ENCODE data around the gene COX14. TPM values are rescaled to one million over a fixed set of nuclear protein-coding genes. Genes with fewer than 3 reads are reported as not detected.

COX14 gene
- total RNA-seq, 1 experiment from 2014 or later, result 84.7 TPM

- Histone ChIP-seq H3K27ac (ENCODE audit: low read length) (no peak overlapping the region), H4K20me1 (ENCODE audit: low read length) (no peaks in the 10 kb centered on the region), H3K9ac (ENCODE audit: low read length) (no peak overlapping the region), H3K9me3 (ENCODE audit: low read length) (no peaks in the 10 kb centered on the region), H3K9me2 (replicated peaks; ENCODE audit: low read length) (no peaks in the 10 kb centered on the region), H2AFZ (ENCODE audit: low read length) (no peak overlapping the region), H3F3A (ENCODE audit: low read length, unreplicated experiment) (no peaks in the 10 kb centered on the region), H3K4me3 (ENCODE audit: low read length) (no peak overlapping the region), H3K36me3 (ENCODE audit: low read depth, low read length) (peaks cover 37% of the 10 kb centered on the region), H3K27me3 (ENCODE audit: low read length) (no peaks in the 10 kb centered on the region), H3K79me2 (ENCODE audit: low read length) (no peaks in the 10 kb centered on the region), H3K4me1 (ENCODE audit: insufficient read depth, low read length) (peaks cover 15% of the 10 kb centered on the region), H3K4me2 (ENCODE audit: low read length) (no peak overlapping the region)
- CTCF ChIA-PET, result no interaction called here
- ATAC-seq (no peak), DNase-seq (no peak)
- POLR2A ChIA-PET (ENCODE audit: unreplicated experiment), result no interaction called here
- TF ChIP-seq EZH2 (IDR thresholded peaks at IDR 0.05; ENCODE audit: low read length, unreplicated experiment) (no peak), EZH2phosphoT487 (IDR thresholded peaks at IDR 0.05; ENCODE audit: borderline replicate concordance, low read length) (no peak), CTCF (conservative IDR thresholded peaks at IDR 0.05; ENCODE audit: low read depth, low read length) (no peak)
- BruUV-seq (replicated peaks), result no TSS peak
- intact Hi-C loops (cut with micrococcal nuclease), result no loop called here
These were observed 11.5 kb upstream of the COX14 start for GRCh38 chr12:50100561-50100960.

GRCh38 chr12:50101663-50102062 is 10.4 kb upstream of the COX14 start:
- BruUV-seq (replicated peaks), result TSS peak; percentile 14
- Histone ChIP-seq H4K20me1 (ENCODE audit: low read length) (no peaks in the 10 kb centered on the region), H3K27ac (ENCODE audit: low read length) (no peak overlapping the region), H3K4me3 (ENCODE audit: low read length) (no peak overlapping the region), H3K27me3 (ENCODE audit: low read length) (no peaks in the 10 kb centered on the region), H3K79me2 (ENCODE audit: low read length) (no peaks in the 10 kb centered on the region), H3K4me2 (ENCODE audit: low read length) (no peak overlapping the region), H3F3A (ENCODE audit: low read length, unreplicated experiment) (no peaks in the 10 kb centered on the region), H2AFZ (ENCODE audit: low read length) (no peak overlapping the region), H3K9me2 (replicated peaks; ENCODE audit: low read length) (no peaks in the 10 kb centered on the region), H3K9me3 (ENCODE audit: low read length) (no peaks in the 10 kb centered on the region), H3K4me1 (ENCODE audit: insufficient read depth, low read length) (peaks cover 15% of the 10 kb centered on the region), H3K36me3 (ENCODE audit: low read depth, low read length) (peaks cover 29% of the 10 kb centered on the region), H3K9ac (ENCODE audit: low read length) (no peak overlapping the region)
- DNase-seq (peak; percentile 50), ATAC-seq (no peak)
- ChIA-PET CTCF (interaction anchor here (0.6 to 1.0 kb wide), 4 partner anchors 10 to 31 kb away, joined by 3 to 4 read pairs (median 3); partner anchors contain the start of genes COX14 and SMARCD1), POLR2A (ENCODE audit: unreplicated experiment) (no interaction called here)
- no peak for TF ChIP-seq EZH2 (IDR thresholded peaks at IDR 0.05; ENCODE audit: low read length, unreplicated experiment)
- TF ChIP-seq CTCF (conservative IDR thresholded peaks at IDR 0.05; ENCODE audit: low read depth, low read length), result peak; percentile 54
- intact Hi-C loops (cut with micrococcal nuclease), result no loop called here

GRCh38 chr12:50102131-50102531 is 9.9 kb upstream of the COX14 start:
- Histone ChIP-seq H3K4me2 (ENCODE audit: low read length) (no peak overlapping the region), H2AFZ (ENCODE audit: low read length) (no peak overlapping the region), H4K20me1 (ENCODE audit: low read length) (no peaks in the 10 kb centered on the region), H3K4me3 (ENCODE audit: low read length) (no peak overlapping the region), H3K36me3 (ENCODE audit: low read depth, low read length) (peaks cover 25% of the 10 kb centered on the region), H3K9me3 (ENCODE audit: low read length) (no peaks in the 10 kb centered on the region), H3K27ac (ENCODE audit: low read length) (no peak overlapping the region), H3K9ac (ENCODE audit: low read length) (no peak overlapping the region), H3K4me1 (ENCODE audit: insufficient read depth, low read length) (peaks cover 15% of the 10 kb centered on the region), H3K9me2 (replicated peaks; ENCODE audit: low read length) (no peaks in the 10 kb centered on the region), H3K79me2 (ENCODE audit: low read length) (no peaks in the 10 kb centered on the region), H3K27me3 (ENCODE audit: low read length) (no peaks in the 10 kb centered on the region), H3F3A (ENCODE audit: low read length, unreplicated experiment) (no peaks in the 10 kb centered on the region)
- TF ChIP-seq EZH2phosphoT487 (IDR thresholded peaks at IDR 0.05; ENCODE audit: borderline replicate concordance, low read length), result no peak
- no peak for TF ChIP-seq CTCF (conservative IDR thresholded peaks at IDR 0.05; ENCODE audit: low read depth, low read length)
- no peak for TF ChIP-seq EZH2 (IDR thresholded peaks at IDR 0.05; ENCODE audit: low read length, unreplicated experiment)
- no peak for DNase-seq
- ChIA-PET CTCF (interaction anchor here (0.6 to 1.0 kb wide), 3 partner anchors 10 to 183 kb away, joined by 3 to 4 read pairs (median 3); partner anchors contain the start of gene COX14), POLR2A (ENCODE audit: unreplicated experiment) (no interaction called here)
- ATAC-seq, result no peak
- BruUV-seq (replicated peaks), result no TSS peak
- intact Hi-C loops (cut with micrococcal nuclease), result no loop called here
